ENCODE data around the gene NT5DC1. TPM values are rescaled to one million over a fixed set of nuclear protein-coding genes. Genes with fewer than 3 reads are reported as not detected.

The NT5DC1 gene
- polyA plus RNA-seq, 3 donors: 42.3 to 51.4 (median 43.7) TPM

Other genes with a start within 250 kb of the NT5DC1 start
- 1 to 10 TPM; 3.5 to 5.9 (median 4.7) TPM for gene FRK, start 40.0 kb upstream of the NT5DC1 start, polyA plus RNA-seq (ENCODE audit: insufficient read length in 3 of 3)
- under 1 TPM; 0.21 to 0.65 (median 0.46) TPM for gene COL10A1, start 25.3 kb downstream of the NT5DC1 start, polyA plus RNA-seq (ENCODE audit: insufficient read length in 3 of 3)
- 10 to 100 TPM; 60.0 to 60.6 (median 60.4) TPM for gene TSPYL4, start 153.2 kb downstream of the NT5DC1 start, polyA plus RNA-seq (ENCODE audit: insufficient read length in 3 of 3)
- 100 to 1,000 TPM in 1 of 3 donors, 10 to 100 TPM in 2; 95.0 to 101 (median 99.6) TPM for gene TSPYL1, start 179.1 kb downstream of the NT5DC1 start, polyA plus RNA-seq (ENCODE audit: insufficient read length in 3 of 3)

All from renal pelvis (tissue), 3 donors.